ENCODE measurements around the gene SELENOW. TPM values are rescaled to one million over a fixed set of nuclear protein-coding genes. Genes with fewer than 3 reads are reported as not detected.
"Not testable (repeated sequence)": the region's sequence is repeated elsewhere in the genome, so short reads cannot be mapped to it uniquely, and the experiment has no call there.

SELENOW gene
- total RNA-seq, 4 donors from 2014 or later, result 1,363 to 1,667 (median 1,434) TPM

DNA sequence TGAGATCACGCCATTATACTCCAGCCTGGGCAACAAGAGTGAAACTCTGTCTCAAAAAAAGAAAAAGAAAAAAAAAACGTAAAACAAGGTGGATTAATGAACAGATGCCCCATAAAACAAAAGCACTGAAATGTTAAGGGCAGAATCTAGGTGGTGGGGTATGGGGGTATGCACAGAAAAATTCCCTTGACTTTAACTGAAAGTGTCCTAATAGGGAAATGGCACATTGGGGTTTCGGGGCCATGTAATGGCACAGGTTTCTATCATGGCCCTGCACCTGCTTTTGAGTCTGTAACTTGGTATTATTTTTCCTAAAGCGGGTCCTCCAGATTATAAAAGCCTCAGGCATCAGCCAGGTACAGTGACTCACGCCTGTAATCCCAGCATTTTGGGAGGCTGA, 16.9 kb upstream of the SELENOW start:
- DNase-seq (ENCODE audit: extremely low spot score), result no peak
- no peak overlapping the region for H3K27ac ChIP-seq (replicated peaks in 1 of 4)
- WGBS, result 78% methylated on average over 5 of the region's 5 CpGs
- peaks cover 7 to 10% (median 9%) of the 10 kb centered on the region in 4 donors for H3K4me1 ChIP-seq
- no peaks in the 10 kb centered on the region for H3K27me3 ChIP-seq
- no peaks in the 10 kb centered on the region for H3K9me3 ChIP-seq
- no peak overlapping the region for H3K4me3 ChIP-seq
- H3K36me3 ChIP-seq, result peaks cover 27 to 43% (median 38%) of the 10 kb centered on the region in 4 donors
- intact Hi-C loops (cut with DNase I), result no loop called here
- TF ChIP-seq POLR2A (IDR thresholded peaks at IDR 0.05; ENCODE audit: low read depth), result no peak

- intact Hi-C loops (cut with DNase I), result no loop called here
- DNase-seq (ENCODE audit: extremely low spot score), result no peak
- Histone ChIP-seq H3K27ac (replicated peaks in 1 of 4) (no peak overlapping the region), H3K4me1 (peaks cover 7 to 10% (median 9%) of the 10 kb centered on the region in 4 donors), H3K27me3 (no peaks in the 10 kb centered on the region), H3K36me3 (peaks cover 21 to 37% (median 33%) of the 10 kb centered on the region in 4 donors), H3K9me3 (no peaks in the 10 kb centered on the region), H3K4me3 (no peak overlapping the region)
- TF ChIP-seq POLR2A (IDR thresholded peaks at IDR 0.05; ENCODE audit: low read depth) (no peak), POLR2AphosphoS5 (IDR thresholded peaks at IDR 0.05) (no peak)
- TF ChIP-seq, protein P1, sequence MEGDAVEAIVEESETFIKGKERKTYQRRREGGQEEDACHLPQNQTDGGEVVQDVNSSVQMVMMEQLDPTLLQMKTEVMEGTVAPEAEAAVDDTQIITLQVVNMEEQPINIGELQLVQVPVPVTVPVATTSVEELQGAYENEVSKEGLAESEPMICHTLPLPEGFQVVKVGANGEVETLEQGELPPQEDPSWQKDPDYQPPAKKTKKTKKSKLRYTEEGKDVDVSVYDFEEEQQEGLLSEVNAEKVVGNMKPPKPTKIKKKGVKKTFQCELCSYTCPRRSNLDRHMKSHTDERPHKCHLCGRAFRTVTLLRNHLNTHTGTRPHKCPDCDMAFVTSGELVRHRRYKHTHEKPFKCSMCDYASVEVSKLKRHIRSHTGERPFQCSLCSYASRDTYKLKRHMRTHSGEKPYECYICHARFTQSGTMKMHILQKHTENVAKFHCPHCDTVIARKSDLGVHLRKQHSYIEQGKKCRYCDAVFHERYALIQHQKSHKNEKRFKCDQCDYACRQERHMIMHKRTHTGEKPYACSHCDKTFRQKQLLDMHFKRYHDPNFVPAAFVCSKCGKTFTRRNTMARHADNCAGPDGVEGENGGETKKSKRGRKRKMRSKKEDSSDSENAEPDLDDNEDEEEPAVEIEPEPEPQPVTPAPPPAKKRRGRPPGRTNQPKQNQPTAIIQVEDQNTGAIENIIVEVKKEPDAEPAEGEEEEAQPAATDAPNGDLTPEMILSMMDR (IDR thresholded peaks at IDR 0.05), result no peak
- WGBS, result 89% methylated on average over 3 of the region's 3 CpGs
These were observed 16.4 kb upstream of the SELENOW start for GRCh38 chr19:47762151-47762550.

DNA sequence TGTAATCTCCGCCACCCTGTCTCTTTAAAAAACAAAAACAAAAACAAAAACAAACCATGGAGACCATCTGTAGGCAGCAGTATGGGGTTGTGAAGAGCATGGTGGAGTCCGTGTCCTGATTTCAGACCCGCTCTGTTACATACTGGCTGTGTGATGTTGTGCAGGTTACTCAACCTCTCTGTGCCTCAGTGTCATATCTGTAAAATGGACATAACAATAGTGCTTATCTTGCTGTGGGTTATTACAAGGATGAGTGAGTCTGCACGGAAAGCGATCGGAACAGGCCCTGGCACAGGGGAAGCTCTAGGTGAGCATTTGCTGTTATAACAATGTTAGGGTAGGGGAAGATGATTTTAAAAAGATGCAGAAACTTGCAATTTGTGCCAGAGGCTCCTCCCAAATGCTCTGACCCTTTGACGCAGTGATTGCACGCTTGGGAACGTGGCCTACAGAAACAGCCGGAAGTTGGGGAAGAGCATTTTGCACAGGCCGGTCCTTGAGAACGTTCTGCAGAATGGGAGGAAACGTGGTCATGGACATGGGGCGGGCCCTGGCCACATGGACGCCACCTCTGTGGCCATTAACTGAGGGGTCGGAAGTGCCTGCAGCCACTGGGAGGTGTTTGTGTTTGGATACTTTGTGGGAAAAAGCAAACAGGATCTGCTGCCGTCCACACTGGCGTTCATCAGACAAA, 15.7 kb upstream of the SELENOW start:
- no peak for DNase-seq (ENCODE audit: extremely low spot score)
- intact Hi-C loops (cut with DNase I), result no loop called here

GRCh38 chr19:47764705-47765104, 13.8 kb upstream of the SELENOW start:
- intact Hi-C loops (cut with DNase I); H3K4me1 ChIP-seq; DNase-seq (ENCODE audit: extremely low spot score); H3K9me3 ChIP-seq; H3K27me3 ChIP-seq; H3K4me3 ChIP-seq; H3K27ac ChIP-seq (replicated peaks in 1 of 4): not testable (repeated sequence)
- 80% methylated on average over 3 of the region's 3 CpGs for WGBS
- peaks cover 0 to 12% (median 8%) of the 10 kb centered on the region in 4 donors for H3K36me3 ChIP-seq

More for the DNA sequence above, 15.7 kb upstream of the SELENOW start:
- no peaks in the 10 kb centered on the region for H3K9me3 ChIP-seq
- no peak overlapping the region for H3K4me3 ChIP-seq
- peaks cover 7 to 10% (median 9%) of the 10 kb centered on the region in 4 donors for H3K4me1 ChIP-seq
- WGBS, result 65% methylated on average over 18 of the region's 18 CpGs
- H3K27me3 ChIP-seq, result no peaks in the 10 kb centered on the region
- H3K27ac ChIP-seq (replicated peaks in 1 of 4), result no peak overlapping the region
- H3K36me3 ChIP-seq, result peaks cover 15 to 31% (median 26%) of the 10 kb centered on the region in 4 donors
- TF ChIP-seq POLR2A (IDR thresholded peaks at IDR 0.05; ENCODE audit: low read depth) (no peak), POLR2AphosphoS5 (IDR thresholded peaks at IDR 0.05) (peak; percentile 38 to 69)

- TF ChIP-seq EP300 (IDR thresholded peaks at IDR 0.05), result no peak
- TF ChIP-seq POLR2AphosphoS5 (IDR thresholded peaks at IDR 0.05), result peak; percentile 7 to 17
- TF ChIP-seq, protein P1 (IDR thresholded peaks at IDR 0.05), result peak; percentile 80 to 90 (median 83)
- H3K4me1 ChIP-seq, result peaks cover 7 to 10% (median 9%) of the 10 kb centered on the region in 4 donors
- DNase-seq (ENCODE audit: extremely low spot score), result no peak
- no peaks in the 10 kb centered on the region for H3K27me3 ChIP-seq
- intact Hi-C loops (cut with DNase I), result loop anchor here (1.0 kb wide), 1 partner anchor 23 kb away; no protein-coding TSS in a partner anchor
- no peak overlapping the region for H3K27ac ChIP-seq (replicated peaks in 1 of 4)
- peaks cover 0 to 1% (median 0%) of the 10 kb centered on the region in 4 donors for H3K36me3 ChIP-seq
- no peaks in the 10 kb centered on the region for H3K9me3 ChIP-seq
- WGBS, result 35% methylated on average over 18 of the region's 19 CpGs
- no peak overlapping the region for H3K4me3 ChIP-seq
These were observed 12.8 kb upstream of the SELENOW start for GRCh38 chr19:47765523-47766358.

GRCh38 chr19:47766359-47766620, 12.2 kb upstream of the SELENOW start:
- WGBS, result 78% methylated on average over 4 of the region's 7 CpGs
- DNase-seq (ENCODE audit: extremely low spot score), result no peak
- Histone ChIP-seq H3K36me3 (no peaks in the 10 kb centered on the region), H3K4me3 (no peak overlapping the region), H3K27me3 (no peaks in the 10 kb centered on the region), H3K27ac (replicated peaks in 1 of 4) (no peak overlapping the region), H3K9me3 (no peaks in the 10 kb centered on the region), H3K4me1 (peaks cover 7 to 10% (median 9%) of the 10 kb centered on the region in 4 donors)
- TF ChIP-seq, protein P1 (IDR thresholded peaks at IDR 0.05), result no peak
- TF ChIP-seq POLR2AphosphoS5 (IDR thresholded peaks at IDR 0.05), result no peak
- no peak for TF ChIP-seq POLR2A (IDR thresholded peaks at IDR 0.05; ENCODE audit: low read depth)
- no peak for TF ChIP-seq EP300 (IDR thresholded peaks at IDR 0.05)
- intact Hi-C loops (cut with DNase I), result loop anchor here (1.0 kb wide), 1 partner anchor 22 kb away; no protein-coding TSS in a partner anchor

Measured in esophagus muscularis mucosa (tissue), 4 donors.